HCT116 (cell line): ENCODE measurements around the gene TMEM240. TPM values are rescaled to one million over a fixed set of nuclear protein-coding genes. Genes with fewer than 3 reads are reported as not detected.

Experiments used
- ATAC-seq: fragments of 200-7000 bp; cut with Tn5 transposase; 2 replicates; pipeline ENCODE4 v1.9.1; 2020; ENCODE audit warnings: mild to moderate bottlenecking, moderate library complexity
- BruUV-seq: library from RNA; stranded (reverse); fragments of 400-500 nt; replicated peaks from 2 replicates; lab custom pipeline; 2021; lab: Mats Ljungman, UMichigan
- CTCF ChIA-PET: fragments of 300-600 bp; sonication (Branson Sonifier 250); formaldehyde crosslinking; loops from one replicate; lab custom pipeline; 2021; ENCODE audit warnings: antibody characterized with exemption; lab: Charles Lee
- POLR2A ChIA-PET: fragments of 300-600, 350-600 bp; sonication (Branson Sonifier 250); formaldehyde crosslinking; loops from one replicate; lab custom pipeline; 2021; ENCODE audit warnings: antibody characterized with exemption; lab: Charles Lee
- RAD21 ChIA-PET, 2 experiments: fragments of 300-600 bp; sonication (Branson Sonifier 250); formaldehyde crosslinking; loops; one replicate each; lab custom pipeline; 2023; ENCODE audit warnings: low total read pairs in 2 of 2; ENCODE audit not compliant: uncharacterized antibody in 2 of 2, unreplicated experiment in 2 of 2, low non-redundant PET in 1 of 2; lab: Charles Lee
- DNase-seq: peaks from one replicate; pipeline ENCODE4 v3.0.0-alpha.2; 2010; ENCODE audit warnings: low read depth, low spot score
- H2AFZ ChIP-seq: fragments of 200-600 bp; shearing (Covaris generic), sonication (generic); 2 replicates; pipeline ENCODE4 v1.6.1; 2017; ENCODE audit warnings: low read depth, mixed run types, mixed read lengths, antibody characterized with exemption, low read length; ENCODE audit not compliant: poor library complexity, severe bottlenecking
- H3K27ac ChIP-seq: 2 replicates; pipeline ENCODE4 v1.5.1; 2012; ENCODE audit warnings: low read depth, low read length
- H3K27me3 ChIP-seq: fragments of 200-600 bp; sonication (generic); 2 replicates; pipeline ENCODE4 v1.6.1; 2016; ENCODE audit warnings: mixed run types, low read length, mixed read lengths; ENCODE audit not compliant: insufficient read depth
- H3K36me3 ChIP-seq, 2 experiments: fragments of 200-500 bp in 1 of 2; fragments of 200-600 bp in 1 of 2; sonication (Bioruptor generic) in 1 of 2; sonication (generic) in 1 of 2; 2 replicates each; pipeline versions ENCODE4 v1.5.1 to v1.6.1; 2014 to 2016; ENCODE audit warnings: low read length in 2 of 2, inconsistent platforms in 1 of 2, mixed read lengths in 1 of 2, mixed run types in 1 of 2; ENCODE audit not compliant: insufficient read depth in 2 of 2, control insufficient read depth in 1 of 2
- H3K4me1 ChIP-seq, 2 experiments: fragments of 200-600 bp in 1 of 2; sonication (generic) in 1 of 2; 2 replicates each; pipeline versions ENCODE4 v1.5.1 to v1.6.1; 2012 to 2017; ENCODE audit warnings: low read length in 2 of 2, inconsistent platforms in 1 of 2, mild to moderate bottlenecking in 1 of 2, mixed read lengths in 1 of 2, mixed run types in 1 of 2, moderate library complexity in 1 of 2; ENCODE audit not compliant: insufficient read depth in 2 of 2, control insufficient read depth in 1 of 2
- H3K4me2 ChIP-seq: fragments of 200-600 bp; sonication (generic); 2 replicates; pipeline ENCODE4 v1.6.1; 2017; ENCODE audit warnings: mixed run types, low read length, mixed read lengths
- H3K4me3 ChIP-seq, 2 experiments: fragments of 200-600 bp in 1 of 2; sonication (generic) in 1 of 2; replicated peaks in 1 of 2; 2 replicates each; pipeline ENCODE4 v1.5.1; 2011 to 2016; ENCODE audit warnings: low read length in 2 of 2, control low read depth in 1 of 2, low read depth in 1 of 2, mild to moderate bottlenecking in 1 of 2, mixed read lengths in 1 of 2, mixed run types in 1 of 2
- H3K79me2 ChIP-seq: fragments of 200-600 bp; sonication (generic); 2 replicates; pipeline ENCODE4 v1.6.1; 2017; ENCODE audit warnings: mild to moderate bottlenecking, mixed run types, low read length, moderate library complexity, mixed read lengths; ENCODE audit not compliant: insufficient read depth
- H3K9ac ChIP-seq: fragments of 200-600 bp; sonication (generic); 2 replicates; pipeline ENCODE4 v1.6.1; 2016; ENCODE audit warnings: low read length, mixed read lengths
- H3K9me2 ChIP-seq: fragments of 200-600 bp; sonication (generic), shearing (Covaris generic); 2 replicates; pipeline ENCODE4 v1.6.1; 2017; ENCODE audit warnings: mixed run types, mild to moderate bottlenecking, moderate library complexity; ENCODE audit not compliant: insufficient read depth
- H3K9me3 ChIP-seq, 2 experiments: fragments of 200-500 bp in 1 of 2; fragments of 200-600 bp in 1 of 2; sonication (Bioruptor generic) in 1 of 2; sonication (generic) in 1 of 2; 2 replicates each; pipeline ENCODE4 v1.6.1; 2014 to 2017; ENCODE audit warnings: low read length in 2 of 2, mixed read lengths in 2 of 2, inconsistent platforms in 1 of 2, low read depth in 1 of 2, mild to moderate bottlenecking in 1 of 2, mixed run types in 1 of 2, moderate library complexity in 1 of 2; ENCODE audit not compliant: control insufficient read depth in 1 of 2, insufficient read depth in 1 of 2
- H4K20me1 ChIP-seq: fragments of 200-600 bp; sonication (generic), shearing (Covaris generic); 2 replicates; pipeline ENCODE4 v1.6.1; 2017; ENCODE audit warnings: mixed run types, mild to moderate bottlenecking, moderate library complexity; ENCODE audit not compliant: insufficient read depth
- ATF3 ChIP-seq: IDR thresholded peaks from 2 replicates; pipeline ENCODE4 v1.6.1; 2012
- CBX3 ChIP-seq: IDR thresholded peaks from 2 replicates; pipeline ENCODE4 v1.6.1; 2012; ENCODE audit warnings: low read depth
- CEBPB ChIP-seq: IDR thresholded peaks from 2 replicates; pipeline ENCODE4 v1.6.1; 2012; ENCODE audit warnings: low read depth
- FOSL1 ChIP-seq: IDR thresholded peaks from 2 replicates; pipeline ENCODE4 v1.6.1; 2012; ENCODE audit warnings: low read depth
- JUND ChIP-seq: IDR thresholded peaks from 2 replicates; pipeline ENCODE4 v1.6.1; 2012
- RAD21 ChIP-seq: IDR thresholded peaks from 2 replicates; pipeline ENCODE4 v1.6.1; 2012; ENCODE audit warnings: low read depth, mild to moderate bottlenecking
- SRF ChIP-seq: IDR thresholded peaks from 2 replicates; pipeline ENCODE4 v1.6.1; 2012; ENCODE audit warnings: low read depth
- YY1 ChIP-seq: IDR thresholded peaks from 2 replicates; pipeline ENCODE4 v1.6.1; 2011; ENCODE audit warnings: low read length, low read depth, moderate library complexity, mild to moderate bottlenecking; ENCODE audit not compliant: insufficient replicate concordance; ENCODE audit errors: extremely low read depth
- ZNF274 ChIP-seq: fragments of 200-500 bp; sonication (Bioruptor generic); IDR thresholded peaks from 2 replicates; pipeline ENCODE4 v1.6.1; 2014; ENCODE audit warnings: mild to moderate bottlenecking, low read depth, low read length, inconsistent platforms
- intact Hi-C: fragments of 100-400 bp; cut with micrococcal nuclease; formaldehyde crosslinking; loops from 2 replicates; pipeline ENCODE4 v1.10.0; 2022
- total RNA-seq: library from RNA; stranded (reverse); gene quantifications from one replicate; pipeline ENCODE4 v1.2.1, GENCODE V29; 2021; ENCODE audit not compliant: unreplicated experiment
- TF ChIP-seq, protein P1 (sequence below): IDR thresholded peaks from 2 replicates; pipeline ENCODE4 v1.6.1; 2012
- TF ChIP-seq, protein P2 (sequence below), 3 experiments: fragments of 200-600 bp in 1 of 3; sonication (generic) in 1 of 3; IDR thresholded peaks in 2 of 3; conservative IDR thresholded peaks in 1 of 3; 2 replicates each; pipeline ENCODE4 v1.5.1; 2012 to 2017; ENCODE audit warnings: low read depth in 2 of 3, low read length in 2 of 3, antibody characterized with exemption in 1 of 3, borderline replicate concordance in 1 of 3, control low read depth in 1 of 3, mild to moderate bottlenecking in 1 of 3, mixed read lengths in 1 of 3, mixed run types in 1 of 3, moderate library complexity in 1 of 3; ENCODE audit not compliant: insufficient read depth in 1 of 3
- TF ChIP-seq, protein P3 (sequence below): IDR thresholded peaks from 2 replicates; pipeline ENCODE4 v1.6.1; 2012; ENCODE audit warnings: low read depth

The TMEM240 gene
- total RNA-seq, 1 experiment from 2014 or later, result 2.3 TPM

- Histone ChIP-seq H3K4me1 (no peaks in the 10 kb centered on the region), H3K4me2 (no peak overlapping the region)
- CTCF ChIA-PET, result no interaction called here
Observed at GRCh38 chr1:1538989-1539309, 1.5 kb downstream of the TMEM240 start.

DNA sequence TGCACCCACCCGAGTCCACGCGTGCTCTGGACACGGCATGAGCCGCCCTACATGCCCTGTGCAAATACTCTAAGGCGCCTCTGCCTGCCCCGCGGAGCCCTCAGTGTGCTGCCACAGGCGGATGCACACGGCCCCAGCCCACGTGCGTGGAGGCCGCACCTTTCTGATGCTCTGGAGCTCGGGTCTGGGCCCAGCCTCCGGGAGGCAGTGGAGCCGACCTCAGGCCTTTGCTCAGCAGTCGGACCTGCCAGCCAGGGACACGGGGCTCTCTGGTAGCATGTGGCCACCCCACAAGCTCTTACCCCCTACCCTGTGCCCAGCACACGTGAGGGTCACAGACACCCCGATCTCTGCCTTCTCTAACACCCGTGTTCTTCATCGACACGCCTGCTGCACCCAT lies 2.1 kb downstream of the TMEM240 start:
- no peaks in the 10 kb centered on the region for H3K4me1 ChIP-seq
- H3K4me2 ChIP-seq, result no peak overlapping the region
- no peak overlapping the region for H3K9ac ChIP-seq
- no peak overlapping the region for H3K27ac ChIP-seq
- ChIA-PET POLR2A (no interaction called here), CTCF (no interaction called here), RAD21 (no interaction called here)
- H2AFZ ChIP-seq, result no peak overlapping the region
- no peak for DNase-seq
- intact Hi-C loops, result no loop called here
- no peak for ATAC-seq
- no peak overlapping the region for H3K4me3 ChIP-seq
- no peaks in the 10 kb centered on the region for H3K9me3 ChIP-seq
- no peaks in the 10 kb centered on the region for H4K20me1 ChIP-seq
- H3K9me2 ChIP-seq, result no peaks in the 10 kb centered on the region
- no TSS peak for BruUV-seq
- no peaks in the 10 kb centered on the region for H3K27me3 ChIP-seq
- no peaks in the 10 kb centered on the region for H3K36me3 ChIP-seq
- no peaks in the 10 kb centered on the region for H3K79me2 ChIP-seq
- no peak for TF ChIP-seq CBX3
- no peak for TF ChIP-seq ATF3
- TF ChIP-seq ZNF274, result no peak
- no peak for TF ChIP-seq YY1
- TF ChIP-seq JUND, result no peak
- TF ChIP-seq FOSL1, result no peak
- TF ChIP-seq, protein P1, sequence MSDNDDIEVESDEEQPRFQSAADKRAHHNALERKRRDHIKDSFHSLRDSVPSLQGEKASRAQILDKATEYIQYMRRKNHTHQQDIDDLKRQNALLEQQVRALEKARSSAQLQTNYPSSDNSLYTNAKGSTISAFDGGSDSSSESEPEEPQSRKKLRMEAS, result no peak
- TF ChIP-seq SRF, result no peak
- TF ChIP-seq, protein P2, sequence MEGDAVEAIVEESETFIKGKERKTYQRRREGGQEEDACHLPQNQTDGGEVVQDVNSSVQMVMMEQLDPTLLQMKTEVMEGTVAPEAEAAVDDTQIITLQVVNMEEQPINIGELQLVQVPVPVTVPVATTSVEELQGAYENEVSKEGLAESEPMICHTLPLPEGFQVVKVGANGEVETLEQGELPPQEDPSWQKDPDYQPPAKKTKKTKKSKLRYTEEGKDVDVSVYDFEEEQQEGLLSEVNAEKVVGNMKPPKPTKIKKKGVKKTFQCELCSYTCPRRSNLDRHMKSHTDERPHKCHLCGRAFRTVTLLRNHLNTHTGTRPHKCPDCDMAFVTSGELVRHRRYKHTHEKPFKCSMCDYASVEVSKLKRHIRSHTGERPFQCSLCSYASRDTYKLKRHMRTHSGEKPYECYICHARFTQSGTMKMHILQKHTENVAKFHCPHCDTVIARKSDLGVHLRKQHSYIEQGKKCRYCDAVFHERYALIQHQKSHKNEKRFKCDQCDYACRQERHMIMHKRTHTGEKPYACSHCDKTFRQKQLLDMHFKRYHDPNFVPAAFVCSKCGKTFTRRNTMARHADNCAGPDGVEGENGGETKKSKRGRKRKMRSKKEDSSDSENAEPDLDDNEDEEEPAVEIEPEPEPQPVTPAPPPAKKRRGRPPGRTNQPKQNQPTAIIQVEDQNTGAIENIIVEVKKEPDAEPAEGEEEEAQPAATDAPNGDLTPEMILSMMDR (IDR thresholded peaks at IDR 0.05 in 2 of 3, conservative IDR thresholded peaks at IDR 0.05 in 1 of 3; ENCODE audit: borderline replicate concordance in 1 of 3, insufficient read depth in 1 of 3, low read depth in 2 of 3, low read length in 2 of 3), result no peak

More at GRCh38 chr1:1538989-1539309, 1.5 kb downstream of the TMEM240 start:
- Histone ChIP-seq H3K27me3 (no peaks in the 10 kb centered on the region), H3K9me3 (no peaks in the 10 kb centered on the region), H3K9ac (no peak overlapping the region), H3K36me3 (no peaks in the 10 kb centered on the region), H3K79me2 (no peaks in the 10 kb centered on the region), H3K4me3 (no peak overlapping the region), H2AFZ (no peak overlapping the region), H4K20me1 (no peaks in the 10 kb centered on the region), H3K9me2 (no peaks in the 10 kb centered on the region), H3K27ac (no peak overlapping the region)
- BruUV-seq, result no TSS peak
- TF ChIP-seq, protein P3, sequence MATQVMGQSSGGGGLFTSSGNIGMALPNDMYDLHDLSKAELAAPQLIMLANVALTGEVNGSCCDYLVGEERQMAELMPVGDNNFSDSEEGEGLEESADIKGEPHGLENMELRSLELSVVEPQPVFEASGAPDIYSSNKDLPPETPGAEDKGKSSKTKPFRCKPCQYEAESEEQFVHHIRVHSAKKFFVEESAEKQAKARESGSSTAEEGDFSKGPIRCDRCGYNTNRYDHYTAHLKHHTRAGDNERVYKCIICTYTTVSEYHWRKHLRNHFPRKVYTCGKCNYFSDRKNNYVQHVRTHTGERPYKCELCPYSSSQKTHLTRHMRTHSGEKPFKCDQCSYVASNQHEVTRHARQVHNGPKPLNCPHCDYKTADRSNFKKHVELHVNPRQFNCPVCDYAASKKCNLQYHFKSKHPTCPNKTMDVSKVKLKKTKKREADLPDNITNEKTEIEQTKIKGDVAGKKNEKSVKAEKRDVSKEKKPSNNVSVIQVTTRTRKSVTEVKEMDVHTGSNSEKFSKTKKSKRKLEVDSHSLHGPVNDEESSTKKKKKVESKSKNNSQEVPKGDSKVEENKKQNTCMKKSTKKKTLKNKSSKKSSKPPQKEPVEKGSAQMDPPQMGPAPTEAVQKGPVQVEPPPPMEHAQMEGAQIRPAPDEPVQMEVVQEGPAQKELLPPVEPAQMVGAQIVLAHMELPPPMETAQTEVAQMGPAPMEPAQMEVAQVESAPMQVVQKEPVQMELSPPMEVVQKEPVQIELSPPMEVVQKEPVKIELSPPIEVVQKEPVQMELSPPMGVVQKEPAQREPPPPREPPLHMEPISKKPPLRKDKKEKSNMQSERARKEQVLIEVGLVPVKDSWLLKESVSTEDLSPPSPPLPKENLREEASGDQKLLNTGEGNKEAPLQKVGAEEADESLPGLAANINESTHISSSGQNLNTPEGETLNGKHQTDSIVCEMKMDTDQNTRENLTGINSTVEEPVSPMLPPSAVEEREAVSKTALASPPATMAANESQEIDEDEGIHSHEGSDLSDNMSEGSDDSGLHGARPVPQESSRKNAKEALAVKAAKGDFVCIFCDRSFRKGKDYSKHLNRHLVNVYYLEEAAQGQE, result no peak
- TF ChIP-seq FOSL1 (no peak), CEBPB (no peak), RAD21 (no peak), SRF (no peak)
- ATAC-seq (no peak), DNase-seq (no peak)
- RAD21 ChIA-PET, result no interaction called here
- POLR2A ChIA-PET, result no interaction called here
- intact Hi-C loops, result no loop called here
